PC-3 (cell line): Measurements from ENCODE around the gene PXK.

ENCODE experiments used
- EZH2 ChIP-seq: fragments of 300-600 bp; sonication (generic); IDR thresholded peaks from one replicate; pipeline ENCODE4 v1.6.1; 2017; ENCODE audit warnings: antibody characterized with exemption, mild to moderate bottlenecking, low read length; ENCODE audit not compliant: unreplicated experiment
- EZH2phosphoT487 ChIP-seq: fragments of 300-600 bp; sonication (generic); IDR thresholded peaks from 2 replicates; pipeline ENCODE4 v1.6.1; 2018; ENCODE audit warnings: mild to moderate bottlenecking, antibody characterized with exemption, low read length, borderline replicate concordance
- TF ChIP-seq, protein P1 (sequence below): fragments of 300-600 bp; sonication (generic); conservative IDR thresholded peaks from 2 replicates; pipeline ENCODE4 v1.5.1; 2017; ENCODE audit warnings: antibody characterized with exemption, low read depth, mild to moderate bottlenecking, low read length

DNA sequence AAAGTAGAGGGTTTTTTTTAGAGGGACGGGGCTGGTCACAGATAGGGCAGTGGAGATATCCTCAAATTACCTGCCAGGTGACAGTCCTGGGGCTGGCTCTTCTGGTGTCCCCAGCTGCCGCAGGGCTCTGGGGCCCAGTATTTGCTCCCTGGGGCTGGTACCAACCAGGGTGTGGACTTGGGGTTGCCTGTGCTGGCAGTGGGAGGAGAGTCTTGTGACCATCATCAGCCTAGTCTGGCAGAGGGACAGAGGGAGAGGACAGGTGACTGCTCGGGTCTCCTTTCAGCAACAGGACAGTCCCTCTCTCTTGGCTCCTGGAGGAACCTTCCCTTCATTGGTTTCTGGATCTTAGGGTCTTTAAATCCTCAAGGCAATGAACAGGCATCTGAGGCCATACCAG, 34.5 kb upstream of the PXK start:
- TF ChIP-seq, protein P1, sequence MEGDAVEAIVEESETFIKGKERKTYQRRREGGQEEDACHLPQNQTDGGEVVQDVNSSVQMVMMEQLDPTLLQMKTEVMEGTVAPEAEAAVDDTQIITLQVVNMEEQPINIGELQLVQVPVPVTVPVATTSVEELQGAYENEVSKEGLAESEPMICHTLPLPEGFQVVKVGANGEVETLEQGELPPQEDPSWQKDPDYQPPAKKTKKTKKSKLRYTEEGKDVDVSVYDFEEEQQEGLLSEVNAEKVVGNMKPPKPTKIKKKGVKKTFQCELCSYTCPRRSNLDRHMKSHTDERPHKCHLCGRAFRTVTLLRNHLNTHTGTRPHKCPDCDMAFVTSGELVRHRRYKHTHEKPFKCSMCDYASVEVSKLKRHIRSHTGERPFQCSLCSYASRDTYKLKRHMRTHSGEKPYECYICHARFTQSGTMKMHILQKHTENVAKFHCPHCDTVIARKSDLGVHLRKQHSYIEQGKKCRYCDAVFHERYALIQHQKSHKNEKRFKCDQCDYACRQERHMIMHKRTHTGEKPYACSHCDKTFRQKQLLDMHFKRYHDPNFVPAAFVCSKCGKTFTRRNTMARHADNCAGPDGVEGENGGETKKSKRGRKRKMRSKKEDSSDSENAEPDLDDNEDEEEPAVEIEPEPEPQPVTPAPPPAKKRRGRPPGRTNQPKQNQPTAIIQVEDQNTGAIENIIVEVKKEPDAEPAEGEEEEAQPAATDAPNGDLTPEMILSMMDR = no peak
- TF ChIP-seq EZH2 (no peak), EZH2phosphoT487 (no peak)
